GM18951 (cell line): ENCODE measurements around the gene GRK6.

Experiments
- POLR2A ChIP-seq: IDR thresholded peaks from 4 replicates; pipeline ENCODE4 v1.6.1; 2011; ENCODE audit warnings: mild to moderate bottlenecking; ENCODE audit not compliant: insufficient read length, insufficient read depth; ENCODE audit errors: extremely low read depth
- in situ Hi-C: fragments of 300-500 bp; cut with MboI; formaldehyde crosslinking; loops from one replicate; pipeline ENCODE4 v1.12.0; 2022; ENCODE audit warnings: low sequenced_read_pairs, mixed read lengths, inconsistent platforms; ENCODE audit not compliant: unreplicated experiment

Gene GRK6

GRCh38 chr5:177452688-177453638 lies 26.5 kb downstream of the GRK6 start:
- in situ Hi-C loops = loop anchor here (5.0 kb wide), 1 partner anchor 46 kb away; the partner anchor contains the start of gene F12
- TF ChIP-seq POLR2A = no peak

GRCh38 chr5:177453852-177454396 lies 27.4 kb downstream of the GRK6 start:
- in situ Hi-C loops = loop anchor here (5.0 kb wide), 1 partner anchor 47 kb away; the partner anchor contains the start of gene F12

GRCh38 chr5:177454397-177455035 lies 28.0 kb downstream of the GRK6 start:
- in situ Hi-C loops = loop anchor here (5.0 kb wide), 1 partner anchor 47 kb away; the partner anchor contains the start of gene F12
- peak; percentile 18 for TF ChIP-seq POLR2A

More at GRCh38 chr5:177453852-177454396, 27.4 kb downstream of the GRK6 start:
- TF ChIP-seq POLR2A = no peak

GRCh38 chr5:177455036-177455660 lies 28.7 kb downstream of the GRK6 start:
- in situ Hi-C loops = no loop called here
- peak; percentile 65 for TF ChIP-seq POLR2A

GRCh38 chr5:177455661-177456590 lies 29.4 kb downstream of the GRK6 start:
- in situ Hi-C loops = no loop called here
- peak; percentile 42 for TF ChIP-seq POLR2A

GRCh38 chr5:177456591-177456964 lies 30.1 kb downstream of the GRK6 start:
- TF ChIP-seq POLR2A = no peak
- in situ Hi-C loops = no loop called here

GRCh38 chr5:177456976-177457851 lies 30.7 kb downstream of the GRK6 start:
- in situ Hi-C loops = no loop called here
- TF ChIP-seq POLR2A = no peak

- in situ Hi-C loops = no loop called here
- no peak for TF ChIP-seq POLR2A
Measured at GRCh38 chr5:177457852-177458681, 31.6 kb downstream of the GRK6 start.

- no peak for TF ChIP-seq POLR2A
- in situ Hi-C loops = no loop called here
Measured at GRCh38 chr5:177458912-177459350, 32.5 kb downstream of the GRK6 start.

GRCh38 chr5:177459357-177459756 lies 32.9 kb downstream of the GRK6 start:
- in situ Hi-C loops = no loop called here
- no peak for TF ChIP-seq POLR2A

GRCh38 chr5:177459819-177460628 lies 33.5 kb downstream of the GRK6 start:
- no peak for TF ChIP-seq POLR2A
- in situ Hi-C loops = no loop called here
